K562 (cell line): ENCODE data around the gene GPR176. TPM values are rescaled to one million over a fixed set of nuclear protein-coding genes. Genes with fewer than 3 reads are reported as not detected.

Experiments
- ATAC-seq: fragments of 200-7000 bp; cut with Tn5 transposase; 3 replicates; pipeline ENCODE4 v1.9.1; 2020; ENCODE audit warnings: moderate library complexity
- BruUV-seq: library from RNA; stranded (reverse); fragments of 400-500 nt; replicated peaks from 2 replicates; lab custom pipeline; 2021; lab: Mats Ljungman, UMichigan
- CTCF ChIA-PET: fragments of 300-600 bp; formaldehyde crosslinking; extraction: SDS; loops from one replicate; lab custom pipeline; 2021; ENCODE audit warnings: low intra/inter-chr PET ratio; lab: Yijun Ruan, JAX
- POLR2A ChIA-PET: fragments of 300-600, 350-650 bp; sonication (Branson Sonifier 250); formaldehyde crosslinking; extraction: SDS; loops from one replicate; lab custom pipeline; 2021; ENCODE audit warnings: antibody characterized with exemption, inconsistent platforms; lab: Yijun Ruan, JAX
- DNase-seq, 4 experiments: peaks; one replicate each; pipeline versions ENCODE4 v3.0.0 to v3.0.0-alpha.2; 2011 to 2018; ENCODE audit warnings: low spot score in 3 of 4, mixed read lengths in 3 of 4; ENCODE audit errors: extremely low read depth in 1 of 4
- FAIRE-seq: peaks from 2 replicates; lab custom pipeline; 2011; peaks lifted over from hg19 to GRCh38; lab: Jason Lieb, UNC
- H2AFZ ChIP-seq: 2 replicates; pipeline ENCODE4 v1.6.0; 2011; ENCODE audit warnings: low read depth, low read length, control low read depth, inconsistent platforms
- H3K27ac ChIP-seq: fragments of 200-600 bp; 3 replicates; pipeline ENCODE4 v1.8.0; 2011; ENCODE audit warnings: low read depth, mild to moderate bottlenecking, control low read depth, inconsistent platforms, low read length, moderate library complexity, mixed read lengths; ENCODE audit errors: extremely low read depth
- H3K27me3 ChIP-seq, 2 experiments: fragments of 300-600 bp in 1 of 2; 2 replicates in 1 of 2; 3 replicates in 1 of 2; pipeline versions ENCODE4 v1.6.0 to v1.8.0; 2011; ENCODE audit warnings: inconsistent platforms in 2 of 2, low read length in 2 of 2, mild to moderate bottlenecking in 1 of 2, mixed read lengths in 1 of 2, moderate library complexity in 1 of 2; ENCODE audit not compliant: control insufficient read depth in 2 of 2, insufficient read depth in 2 of 2
- H3K36me3 ChIP-seq: fragments of 300-600 bp; 3 replicates; pipeline ENCODE4 v1.8.0; 2011; ENCODE audit warnings: mild to moderate bottlenecking, low read length, inconsistent platforms; ENCODE audit not compliant: control insufficient read depth, insufficient read depth
- H3K4me1 ChIP-seq, 2 experiments: fragments of 200-600 bp in 1 of 2; replicated peaks in 1 of 2; 2 replicates in 1 of 2; 3 replicates in 1 of 2; pipeline versions ENCODE4 v1.5.1 to v1.8.0; 2011; ENCODE audit warnings: inconsistent platforms in 2 of 2, low read length in 2 of 2, mild to moderate bottlenecking in 1 of 2, mixed read lengths in 1 of 2, moderate library complexity in 1 of 2; ENCODE audit not compliant: control insufficient read depth in 2 of 2, insufficient read depth in 2 of 2
- H3K4me2 ChIP-seq: 2 replicates; pipeline ENCODE4 v1.6.1; 2011; ENCODE audit warnings: low read length, control low read depth, inconsistent platforms, mixed read lengths; ENCODE audit not compliant: insufficient read depth
- H3K4me3 ChIP-seq: fragments of 200-600 bp; sonication (generic), shearing (Covaris generic); 2 replicates; pipeline ENCODE4 v1.5.1; 2016; ENCODE audit warnings: control low read depth, inconsistent platforms
- H3K79me2 ChIP-seq: fragments of 200-600 bp; 3 replicates; pipeline ENCODE4 v1.8.0; 2011; ENCODE audit warnings: low read length, inconsistent platforms; ENCODE audit not compliant: control insufficient read depth, insufficient read depth
- H3K9ac ChIP-seq, 2 experiments: 2 replicates each; pipeline versions ENCODE4 v1.6.0 to v1.6.1; 2011; ENCODE audit warnings: low read depth in 2 of 2, low read length in 2 of 2, control low read depth in 1 of 2, inconsistent platforms in 1 of 2, mild to moderate bottlenecking in 1 of 2, mixed read lengths in 1 of 2; ENCODE audit not compliant: insufficient read depth in 1 of 2
- H3K9me1 ChIP-seq: one replicate; pipeline ENCODE4 v1.6.0; 2011; ENCODE audit warnings: inconsistent platforms, mild to moderate bottlenecking, low read length, moderate library complexity; ENCODE audit not compliant: control insufficient read depth, insufficient read depth
- H3K9me3 ChIP-seq: replicated peaks from 2 replicates; pipeline ENCODE4 v1.5.1; 2011; ENCODE audit warnings: low read depth, low read length, inconsistent platforms; ENCODE audit not compliant: control insufficient read depth, insufficient read depth
- H4K20me1 ChIP-seq: replicated peaks from 2 replicates; pipeline ENCODE4 v1.6.1; 2011; ENCODE audit warnings: low read length, inconsistent platforms, mixed read lengths; ENCODE audit not compliant: control insufficient read depth, insufficient read depth
- BCLAF1 ChIP-seq, 2 experiments: fragments of 450-650 bp in 1 of 2; IDR thresholded peaks; 2 replicates each; pipeline ENCODE4 v1.6.1; 2011 to 2017; ENCODE audit warnings: low read depth in 2 of 2, antibody characterized with exemption in 1 of 2, borderline replicate concordance in 1 of 2, low read length in 1 of 2, mild to moderate bottlenecking in 1 of 2, mixed read lengths in 1 of 2; ENCODE audit not compliant: control insufficient read depth in 1 of 2
- FOS ChIP-seq: IDR thresholded peaks from 3 replicates; pipeline ENCODE4 v1.6.1; 2011; ENCODE audit not compliant: insufficient read length; ENCODE audit errors: extremely low read depth
- HMG20A ChIP-seq: fragments of 450-650 bp; formaldehyde crosslinking; conservative IDR thresholded peaks from 2 replicates; pipeline ENCODE4 v1.4.0; 2020; ENCODE audit warnings: mild to moderate bottlenecking, mixed read lengths
- HNRNPUL1 ChIP-seq: fragments of 200-400 bp; formaldehyde crosslinking; IDR thresholded peaks from 2 replicates; pipeline ENCODE4 v1.6.1; 2017; ENCODE audit warnings: low read length
- NFE2 ChIP-seq: IDR thresholded peaks from 2 replicates; pipeline ENCODE4 v1.6.1; 2014; ENCODE audit warnings: antibody characterized with exemption, low read depth
- NR2C2 ChIP-seq, 2 experiments: fragments of 200-800 bp in 1 of 2; sonication (Bioruptor generic) in 1 of 2; sonication (generic) in 1 of 2; formaldehyde crosslinking in 1 of 2; IDR thresholded peaks; 2 replicates each; pipeline versions ENCODE4 v1.6.1 to v1.8.0; 2016 to 2022; ENCODE audit warnings: mild to moderate bottlenecking in 1 of 2, missing compliant biosample characterization in 1 of 2, missing genetic modification characterization in 1 of 2, missing genetic modification reagents in 1 of 2
- PHF20 ChIP-seq: fragments of 450-650 bp; IDR thresholded peaks from 2 replicates; pipeline ENCODE4 v1.6.1; 2018; ENCODE audit not compliant: partially characterized antibody
- SMAD1 ChIP-seq: fragments of 150-350 bp; IDR thresholded peaks from 2 replicates; pipeline ENCODE4 v1.6.1; 2014; ENCODE audit warnings: low read length, low read depth; ENCODE audit not compliant: partially characterized antibody
- SMARCE1 ChIP-seq: fragments of 450-650 bp; IDR thresholded peaks from 2 replicates; pipeline ENCODE4 v1.7.1; 2016; ENCODE audit warnings: mild to moderate bottlenecking
- ZNF347 ChIP-seq: fragments of 450-650 bp; formaldehyde crosslinking; IDR thresholded peaks from 2 replicates; pipeline ENCODE4 v1.4.0; 2020; ENCODE audit warnings: low read depth, mild to moderate bottlenecking, moderate library complexity
- WGBS: fragments of 100-300 bp; shearing (Covaris generic); methylation state at CpG from one replicate; pipeline ENCODE4 v1.1.6; 2016; ENCODE audit warnings: low coverage, mixed read lengths; ENCODE audit not compliant: insufficient coverage; ENCODE audit errors: missing lambda C conversion rate; 5-methylcytosine and 5-hydroxymethylcytosine counted together
- in situ Hi-C: fragments of 300-500 bp; cut with MboI; formaldehyde crosslinking; loops from 4 replicates; pipeline ENCODE4 v1.15.0; 2018; ENCODE audit warnings: inconsistent platforms, mixed read lengths
- intact Hi-C: fragments of 100-400 bp; cut with micrococcal nuclease; formaldehyde crosslinking; loops from 2 replicates; pipeline ENCODE4 v1.14.2; 2022
- polyA plus RNA-seq, 8 experiments: library from polyadenylated mRNA; depleted of rRNA in 4 of 8; stranded (reverse) in 5 of 8; unstranded in 3 of 8; fragments of >200 nt; fragmentation: Nextera tagmentation in 2 of 8; fragmentation: Illumina TruSeq in 1 of 8; extraction: Ambion mirVana in 2 of 8; extraction: Trizol in 1 of 8; gene quantifications; 2 replicates each; pipeline versions ENCODE4 v1.2.1 to v1.2.3, GENCODE V29; 2011 to 2014; ENCODE audit warnings: inconsistent platforms in 1 of 8, missing spikeins in 1 of 8
- total RNA-seq, 7 experiments: library from RNA; depleted of rRNA in 6 of 7; stranded (reverse); fragments of >200 nt in 6 of 7; fragmentation: Illumina TruSeq in 2 of 7; extraction: Trizol in 2 of 7; gene quantifications; 2 replicates each; pipeline versions ENCODE4 v1.2.1 to v1.2.3, GENCODE V29; 2011 to 2021; ENCODE audit warnings: low replicate concordance in 1 of 7
- TF ChIP-seq, protein P1 (sequence below): fragments of 450-650 bp; IDR thresholded peaks from 2 replicates; pipeline ENCODE4 v1.6.1; 2016; ENCODE audit warnings: borderline replicate concordance
- TF ChIP-seq, protein P2 (sequence below): sonication (generic); formaldehyde crosslinking; IDR thresholded peaks from 2 replicates; pipeline ENCODE4 v1.8.0; 2022; ENCODE audit warnings: missing genetic modification reagents, mild to moderate bottlenecking, borderline replicate concordance
- TF ChIP-seq, protein P3 (sequence below): fragments of 250-450 bp; sonication (Bioruptor Pico); IDR thresholded peaks from 2 replicates; pipeline ENCODE4 v1.4.0; 2020; ENCODE audit warnings: borderline replicate concordance

The GPR176 gene
- total and polyA plus RNA-seq, 9 of the 15 experiments (the other 6 are each of a cell fraction or from before 2014, with no cell fraction given) = 0.03 to 1.2 (median 0.76) TPM

- Histone ChIP-seq H3K27ac (no peak overlapping the region), H3K79me2 (peaks cover 13% of the 10 kb centered on the region), H3K4me3 (no peak overlapping the region), H4K20me1 (no peaks in the 10 kb centered on the region), H2AFZ (no peak overlapping the region), H3K9me3 (no peaks in the 10 kb centered on the region; the same call in 1 of the 2 replicates), H3K36me3 (no peaks in the 10 kb centered on the region), H3K9ac (no peak overlapping the region), H3K27me3 (no peaks in the 10 kb centered on the region), H3K4me1 (peaks cover 0 to 8% of the 10 kb centered on the region in 2 experiments; a peak in 3 of 5 replicates), H3K4me2 (no peak overlapping the region), H3K9me1 (no peaks in the 10 kb centered on the region)
- DNase-seq (no peak), FAIRE-seq (no peak), ATAC-seq (no peak)
- ChIA-PET CTCF (no interaction called here), POLR2A (no interaction called here)
- intact Hi-C loops (loop anchor here (5.0 kb wide), 4 partner anchors 143 to 488 kb away; no protein-coding TSS in a partner anchor), in situ Hi-C loops (loop anchor here (5.0 to 25.0 kb wide), 2 partner anchors 138 to 228 kb away; partner anchors contain the start of gene GPR176)
- BruUV-seq = no TSS peak
- 83% methylated on average over 2 of the region's 2 CpGs for WGBS
- TF ChIP-seq NR2C2 (CRISPR knock-in tag; IDR thresholded peaks at IDR 0.05) (no peak), NR2C2 (tag; IDR thresholded peaks at IDR 0.05) (no peak), PHF20 (no peak), BCLAF1 (IDR thresholded peaks at IDR 0.05; ENCODE audit: borderline replicate concordance in 1 of 2, control insufficient read depth in 1 of 2, low read depth in 2 of 2, low read length in 1 of 2) (no peak), HMG20A (CRISPR knock-in tag) (no peak), SMAD1 (no peak), HNRNPUL1 (no peak), ZNF347 (no peak), NFE2 (no peak), FOS (no peak), SMARCE1 (no peak)
- TF ChIP-seq, protein P1, sequence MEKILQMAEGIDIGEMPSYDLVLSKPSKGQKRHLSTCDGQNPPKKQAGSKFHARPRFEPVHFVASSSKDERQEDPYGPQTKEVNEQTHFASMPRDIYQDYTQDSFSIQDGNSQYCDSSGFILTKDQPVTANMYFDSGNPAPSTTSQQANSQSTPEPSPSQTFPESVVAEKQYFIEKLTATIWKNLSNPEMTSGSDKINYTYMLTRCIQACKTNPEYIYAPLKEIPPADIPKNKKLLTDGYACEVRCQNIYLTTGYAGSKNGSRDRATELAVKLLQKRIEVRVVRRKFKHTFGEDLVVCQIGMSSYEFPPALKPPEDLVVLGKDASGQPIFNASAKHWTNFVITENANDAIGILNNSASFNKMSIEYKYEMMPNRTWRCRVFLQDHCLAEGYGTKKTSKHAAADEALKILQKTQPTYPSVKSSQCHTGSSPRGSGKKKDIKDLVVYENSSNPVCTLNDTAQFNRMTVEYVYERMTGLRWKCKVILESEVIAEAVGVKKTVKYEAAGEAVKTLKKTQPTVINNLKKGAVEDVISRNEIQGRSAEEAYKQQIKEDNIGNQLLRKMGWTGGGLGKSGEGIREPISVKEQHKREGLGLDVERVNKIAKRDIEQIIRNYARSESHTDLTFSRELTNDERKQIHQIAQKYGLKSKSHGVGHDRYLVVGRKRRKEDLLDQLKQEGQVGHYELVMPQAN = no peak
- TF ChIP-seq, protein P2, sequence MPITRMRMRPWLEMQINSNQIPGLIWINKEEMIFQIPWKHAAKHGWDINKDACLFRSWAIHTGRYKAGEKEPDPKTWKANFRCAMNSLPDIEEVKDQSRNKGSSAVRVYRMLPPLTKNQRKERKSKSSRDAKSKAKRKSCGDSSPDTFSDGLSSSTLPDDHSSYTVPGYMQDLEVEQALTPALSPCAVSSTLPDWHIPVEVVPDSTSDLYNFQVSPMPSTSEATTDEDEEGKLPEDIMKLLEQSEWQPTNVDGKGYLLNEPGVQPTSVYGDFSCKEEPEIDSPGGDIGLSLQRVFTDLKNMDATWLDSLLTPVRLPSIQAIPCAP = no peak
- TF ChIP-seq, protein P3, sequence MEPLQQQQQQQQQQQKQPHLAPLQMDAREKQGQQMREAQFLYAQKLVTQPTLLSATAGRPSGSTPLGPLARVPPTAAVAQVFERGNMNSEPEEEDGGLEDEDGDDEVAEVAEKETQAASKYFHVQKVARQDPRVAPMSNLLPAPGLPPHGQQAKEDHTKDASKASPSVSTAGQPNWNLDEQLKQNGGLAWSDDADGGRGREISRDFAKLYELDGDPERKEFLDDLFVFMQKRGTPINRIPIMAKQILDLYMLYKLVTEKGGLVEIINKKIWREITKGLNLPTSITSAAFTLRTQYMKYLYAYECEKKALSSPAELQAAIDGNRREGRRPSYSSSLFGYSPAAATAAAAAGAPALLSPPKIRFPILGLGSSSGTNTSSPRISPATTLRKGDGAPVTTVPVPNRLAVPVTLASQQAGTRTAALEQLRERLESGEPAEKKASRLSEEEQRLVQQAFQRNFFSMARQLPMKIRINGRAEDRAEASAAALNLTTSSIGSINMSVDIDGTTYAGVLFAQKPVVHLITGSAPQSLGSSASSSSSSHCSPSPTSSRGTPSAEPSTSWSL (CRISPR knock-in tag) = no peak
These were observed 135.4 kb downstream of the GPR176 start for GRCh38 chr15:39784638-39785037.
